Measurements from ENCODE around the gene DAZ1.
"Not testable (repeated sequence)": the region's sequence is repeated elsewhere in the genome, so short reads cannot be mapped to it uniquely, and the experiment has no call there.

Gene DAZ1, protein sequence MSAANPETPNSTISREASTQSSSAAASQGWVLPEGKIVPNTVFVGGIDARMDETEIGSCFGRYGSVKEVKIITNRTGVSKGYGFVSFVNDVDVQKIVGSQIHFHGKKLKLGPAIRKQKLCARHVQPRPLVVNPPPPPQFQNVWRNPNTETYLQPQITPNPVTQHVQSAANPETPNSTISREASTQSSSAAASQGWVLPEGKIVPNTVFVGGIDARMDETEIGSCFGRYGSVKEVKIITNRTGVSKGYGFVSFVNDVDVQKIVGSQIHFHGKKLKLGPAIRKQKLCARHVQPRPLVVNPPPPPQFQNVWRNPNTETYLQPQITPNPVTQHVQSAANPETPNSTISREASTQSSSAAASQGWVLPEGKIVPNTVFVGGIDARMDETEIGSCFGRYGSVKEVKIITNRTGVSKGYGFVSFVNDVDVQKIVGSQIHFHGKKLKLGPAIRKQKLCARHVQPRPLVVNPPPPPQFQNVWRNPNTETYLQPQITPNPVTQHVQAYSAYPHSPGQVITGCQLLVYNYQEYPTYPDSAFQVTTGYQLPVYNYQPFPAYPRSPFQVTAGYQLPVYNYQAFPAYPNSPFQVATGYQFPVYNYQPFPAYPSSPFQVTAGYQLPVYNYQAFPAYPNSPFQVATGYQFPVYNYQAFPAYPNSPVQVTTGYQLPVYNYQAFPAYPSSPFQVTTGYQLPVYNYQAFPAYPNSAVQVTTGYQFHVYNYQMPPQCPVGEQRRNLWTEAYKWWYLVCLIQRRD

DNA sequence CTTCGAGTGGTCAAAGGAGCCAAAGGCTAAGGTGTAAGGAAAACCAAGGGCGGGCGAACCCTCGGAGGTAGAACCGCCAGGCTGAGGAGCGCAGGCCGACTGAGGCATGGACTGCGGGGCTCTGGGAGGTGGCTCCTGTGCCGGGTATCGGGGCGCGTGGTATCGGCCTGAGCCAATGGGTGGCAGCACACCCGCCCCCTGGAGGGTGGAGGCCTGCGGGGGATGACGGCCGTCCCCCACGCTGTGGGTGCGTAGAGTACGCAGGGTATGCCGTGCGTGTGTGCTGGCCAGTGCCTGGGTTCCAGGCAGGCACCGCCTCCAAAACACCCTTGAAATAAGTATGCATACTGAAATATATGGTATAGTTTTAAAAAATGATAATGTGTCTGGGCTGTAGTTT is at the start of gene DAZ1:
TSS of gene DAZ1 (minus strand) at position 101 of the 400 bp plus-strand sequence. CDS start 208 bp downstream, outside the sequence.
- H3K36me3 ChIP-seq (ENCODE audit: control insufficient read depth, insufficient read depth, low read length); H3K27ac ChIP-seq (ENCODE audit: low read depth, low read length); H3K4me1 ChIP-seq (ENCODE audit: control insufficient read depth, insufficient read depth, low read length); H3K9ac ChIP-seq (ENCODE audit: low read length); H3K4me3 ChIP-seq (ENCODE audit: low read depth, low read length); H3K27me3 ChIP-seq (ENCODE audit: control insufficient read depth, insufficient read depth, low read length); H3K9me3 ChIP-seq (ENCODE audit: control insufficient read depth, insufficient read depth, low read depth, low read length): not testable (repeated sequence)

DNA sequence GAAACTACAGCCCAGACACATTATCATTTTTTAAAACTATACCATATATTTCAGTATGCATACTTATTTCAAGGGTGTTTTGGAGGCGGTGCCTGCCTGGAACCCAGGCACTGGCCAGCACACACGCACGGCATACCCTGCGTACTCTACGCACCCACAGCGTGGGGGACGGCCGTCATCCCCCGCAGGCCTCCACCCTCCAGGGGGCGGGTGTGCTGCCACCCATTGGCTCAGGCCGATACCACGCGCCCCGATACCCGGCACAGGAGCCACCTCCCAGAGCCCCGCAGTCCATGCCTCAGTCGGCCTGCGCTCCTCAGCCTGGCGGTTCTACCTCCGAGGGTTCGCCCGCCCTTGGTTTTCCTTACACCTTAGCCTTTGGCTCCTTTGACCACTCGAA is 20.4 kb upstream of the DAZ1 start, which contains the start of gene DAZ2:
TSS of gene DAZ2 (plus strand) at position 301 of the 400 bp plus-strand sequence. CDS start 208 bp downstream, outside the sequence.
- H3K27ac ChIP-seq (ENCODE audit: low read depth, low read length); H3K36me3 ChIP-seq (ENCODE audit: control insufficient read depth, insufficient read depth, low read length); H3K27me3 ChIP-seq (ENCODE audit: control insufficient read depth, insufficient read depth, low read length); H3K4me1 ChIP-seq (ENCODE audit: control insufficient read depth, insufficient read depth, low read length); H3K4me3 ChIP-seq (ENCODE audit: low read depth, low read length); H3K9me3 ChIP-seq (ENCODE audit: control insufficient read depth, insufficient read depth, low read depth, low read length); H3K9ac ChIP-seq (ENCODE audit: low read length): not testable (repeated sequence)

DNA sequence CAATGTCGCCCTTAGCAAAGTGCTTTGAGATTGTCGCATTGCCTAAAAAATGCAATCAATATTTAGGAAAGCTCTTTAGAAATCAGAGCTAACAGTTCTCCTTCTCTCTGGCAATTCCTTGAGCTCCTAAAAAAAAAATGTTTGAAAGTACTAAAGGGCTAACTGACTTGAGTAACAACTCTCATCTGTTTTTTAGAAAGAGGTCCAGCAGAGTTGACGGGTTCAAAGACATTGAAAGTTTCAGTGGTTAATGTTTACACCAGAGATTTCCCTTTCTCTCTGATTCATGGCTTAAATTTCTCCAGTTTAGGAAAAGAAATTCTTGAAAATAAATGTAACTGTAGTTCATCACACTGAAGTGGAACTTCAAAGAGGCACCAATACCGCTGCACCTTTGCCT is 11.9 kb upstream of the DAZ1 start:
- H3K27ac ChIP-seq (ENCODE audit: low read depth, low read length); H3K4me3 ChIP-seq (ENCODE audit: low read depth, low read length); H3K4me1 ChIP-seq (ENCODE audit: control insufficient read depth, insufficient read depth, low read length); H3K36me3 ChIP-seq (ENCODE audit: control insufficient read depth, insufficient read depth, low read length); H3K27me3 ChIP-seq (ENCODE audit: control insufficient read depth, insufficient read depth, low read length); H3K9me3 ChIP-seq (ENCODE audit: control insufficient read depth, insufficient read depth, low read depth, low read length); H3K9ac ChIP-seq (ENCODE audit: low read length): not testable (repeated sequence)

DNA sequence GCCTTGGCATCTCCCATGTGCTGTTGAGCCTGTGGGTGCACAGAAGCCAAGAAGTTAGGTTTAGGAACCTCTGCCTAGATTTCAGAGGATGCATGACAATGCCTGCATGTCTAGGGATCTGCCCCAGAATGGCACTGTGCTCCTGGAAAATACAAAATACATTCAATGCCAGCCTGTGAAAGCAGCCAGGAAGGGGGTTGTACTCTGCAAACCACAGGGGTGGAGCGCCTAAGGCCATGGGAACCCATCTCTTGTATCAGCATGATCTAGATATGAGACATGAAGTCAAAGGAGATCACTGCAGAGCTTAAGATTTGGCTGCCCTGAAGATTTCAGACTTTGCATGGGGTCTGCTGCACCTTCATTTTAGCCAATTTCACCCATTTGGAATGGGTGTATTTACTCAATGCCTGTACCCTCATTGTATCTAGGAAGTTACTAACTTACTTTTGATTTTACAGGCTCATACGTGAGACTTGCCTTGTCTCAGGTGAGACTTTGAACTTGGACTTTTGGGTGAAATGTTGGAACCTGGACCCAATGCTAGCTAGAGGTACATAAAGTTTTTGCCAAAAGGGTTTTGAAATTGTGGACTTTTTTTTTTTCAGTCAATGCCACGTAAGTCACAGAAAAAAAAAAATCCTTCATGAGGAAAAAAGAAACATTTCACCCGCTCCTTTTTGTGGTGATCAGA is 11.1 kb upstream of the DAZ1 start:
- not testable (repeated sequence) for H3K9ac ChIP-seq (ENCODE audit: low read length); H3K4me3 ChIP-seq (ENCODE audit: low read depth, low read length); H3K9me3 ChIP-seq (ENCODE audit: control insufficient read depth, insufficient read depth, low read depth, low read length); H3K27ac ChIP-seq (ENCODE audit: low read depth, low read length); H3K36me3 ChIP-seq (ENCODE audit: control insufficient read depth, insufficient read depth, low read length); H3K27me3 ChIP-seq (ENCODE audit: control insufficient read depth, insufficient read depth, low read length); H3K4me1 ChIP-seq (ENCODE audit: control insufficient read depth, insufficient read depth, low read length)

DNA sequence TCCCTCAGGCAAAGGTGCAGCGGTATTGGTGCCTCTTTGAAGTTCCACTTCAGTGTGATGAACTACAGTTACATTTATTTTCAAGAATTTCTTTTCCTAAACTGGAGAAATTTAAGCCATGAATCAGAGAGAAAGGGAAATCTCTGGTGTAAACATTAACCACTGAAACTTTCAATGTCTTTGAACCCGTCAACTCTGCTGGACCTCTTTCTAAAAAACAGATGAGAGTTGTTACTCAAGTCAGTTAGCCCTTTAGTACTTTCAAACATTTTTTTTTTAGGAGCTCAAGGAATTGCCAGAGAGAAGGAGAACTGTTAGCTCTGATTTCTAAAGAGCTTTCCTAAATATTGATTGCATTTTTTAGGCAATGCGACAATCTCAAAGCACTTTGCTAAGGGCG is 8.6 kb upstream of the DAZ1 start:
- H3K9ac ChIP-seq (ENCODE audit: low read length); H3K27ac ChIP-seq (ENCODE audit: low read depth, low read length); H3K4me1 ChIP-seq (ENCODE audit: control insufficient read depth, insufficient read depth, low read length); H3K36me3 ChIP-seq (ENCODE audit: control insufficient read depth, insufficient read depth, low read length); H3K9me3 ChIP-seq (ENCODE audit: control insufficient read depth, insufficient read depth, low read depth, low read length); H3K27me3 ChIP-seq (ENCODE audit: control insufficient read depth, insufficient read depth, low read length); H3K4me3 ChIP-seq (ENCODE audit: low read depth, low read length): not testable (repeated sequence)

Data from HUES6 (cell line).